GM21619 (cell line): ENCODE results near the gene PICALM.
"Not testable (repeated sequence)": the region's sequence is repeated elsewhere in the genome, so short reads cannot be mapped to it uniquely, and the experiment has no call there.

ENCODE experiments used
- ATAC-seq: cut with Tn5 transposase; IDR thresholded peaks from one replicate; pipeline ENCODE4 v1.9.1; 2021; ENCODE audit not compliant: unreplicated experiment

Gene PICALM

DNA sequence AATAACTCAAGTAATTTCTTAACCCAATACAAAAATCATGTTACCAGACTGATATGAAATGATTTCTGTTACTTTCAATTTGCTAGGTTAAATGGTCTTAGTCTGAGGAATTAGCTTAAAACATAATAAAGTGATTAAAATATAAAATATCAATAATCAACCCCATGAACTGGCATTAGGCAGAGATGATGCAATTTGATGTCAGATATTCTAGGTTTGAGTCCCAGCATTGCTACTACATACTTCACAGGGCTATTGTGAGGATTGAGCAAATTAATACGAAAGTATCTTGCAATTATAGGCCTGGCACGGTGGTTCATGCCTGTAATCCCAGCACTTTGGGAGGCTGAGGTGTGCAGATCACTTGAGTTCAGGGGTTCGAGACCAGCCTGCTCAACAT lies 66.5 kb downstream of the PICALM start:
- ATAC-seq, result no peak

DNA sequence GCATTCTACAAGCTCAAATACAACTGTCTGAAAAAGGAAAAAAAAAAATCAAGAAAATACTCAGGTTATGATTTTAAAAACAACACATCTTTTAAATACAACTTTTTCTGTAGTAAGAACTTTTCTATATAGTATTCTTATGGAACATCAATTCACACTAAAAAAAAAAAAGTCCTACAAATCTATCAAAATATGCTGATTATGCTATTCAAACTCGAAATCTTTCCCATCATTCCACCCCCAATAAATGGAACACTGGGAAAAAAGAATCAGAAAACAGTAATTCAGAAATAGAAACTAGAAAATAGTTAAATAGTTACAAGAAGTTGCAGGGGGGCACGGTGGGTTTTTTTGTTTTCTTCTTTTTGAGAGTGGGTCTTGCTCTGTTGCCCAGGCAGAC lies 77.4 kb downstream of the PICALM start:
- ATAC-seq, result no peak

DNA sequence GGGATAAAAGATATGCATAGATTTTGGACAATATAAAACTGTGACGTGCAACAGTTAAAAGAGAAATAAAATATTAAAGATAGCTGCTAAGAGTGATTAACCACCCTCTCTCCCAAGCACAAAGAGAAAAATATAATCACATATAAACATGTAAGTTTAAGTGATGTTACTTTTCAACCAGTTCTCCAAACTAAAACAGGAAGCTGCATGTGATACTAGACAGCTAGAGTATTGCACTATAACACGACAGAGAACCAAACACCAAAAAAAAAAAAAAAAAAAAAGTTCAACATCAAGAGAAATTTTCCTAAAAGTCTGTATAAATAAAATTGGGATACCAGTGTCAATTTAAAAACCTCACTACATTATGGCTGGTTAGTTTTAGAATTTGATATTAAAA lies 79.1 kb downstream of the PICALM start:
- ATAC-seq, result no peak

DNA sequence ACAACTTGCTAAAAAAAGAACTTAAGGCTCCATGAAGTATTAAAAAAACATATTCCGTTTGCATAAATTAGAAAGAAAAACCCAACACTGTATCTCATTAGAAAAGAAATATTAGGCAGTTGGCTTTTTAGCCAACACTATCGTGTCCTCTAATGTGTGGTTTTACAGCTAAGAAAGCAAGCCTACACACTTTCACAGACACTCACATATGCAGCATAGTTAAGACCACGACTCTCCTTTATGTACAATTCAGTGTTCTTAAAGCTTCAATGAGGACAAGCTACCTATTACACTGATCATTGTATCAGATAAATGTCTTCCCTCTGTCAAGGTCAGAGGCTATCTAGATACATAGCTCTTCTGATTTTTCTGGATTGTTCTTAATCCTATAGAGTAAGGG lies 80.1 kb downstream of the PICALM start:
- ATAC-seq, result no peak

DNA sequence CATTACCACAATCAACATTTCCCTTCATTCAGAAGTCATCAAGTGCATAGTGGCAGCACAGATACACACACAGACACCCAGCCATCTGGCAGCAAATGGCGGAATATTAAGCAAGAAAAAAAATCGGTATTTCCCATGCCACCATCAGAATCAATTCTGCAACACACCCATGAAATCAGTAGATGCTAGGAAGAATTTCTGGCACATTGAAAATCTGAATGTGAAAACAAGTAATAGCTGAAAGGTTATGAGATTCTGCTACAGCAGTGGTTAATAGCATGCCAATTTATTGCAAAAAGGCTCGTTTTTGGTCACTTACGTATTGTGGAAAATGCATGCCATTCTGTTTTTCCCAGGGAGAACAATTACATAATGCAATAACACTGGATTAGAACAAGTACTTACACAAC lies 91.1 kb downstream of the PICALM start:
- no peak for ATAC-seq

DNA sequence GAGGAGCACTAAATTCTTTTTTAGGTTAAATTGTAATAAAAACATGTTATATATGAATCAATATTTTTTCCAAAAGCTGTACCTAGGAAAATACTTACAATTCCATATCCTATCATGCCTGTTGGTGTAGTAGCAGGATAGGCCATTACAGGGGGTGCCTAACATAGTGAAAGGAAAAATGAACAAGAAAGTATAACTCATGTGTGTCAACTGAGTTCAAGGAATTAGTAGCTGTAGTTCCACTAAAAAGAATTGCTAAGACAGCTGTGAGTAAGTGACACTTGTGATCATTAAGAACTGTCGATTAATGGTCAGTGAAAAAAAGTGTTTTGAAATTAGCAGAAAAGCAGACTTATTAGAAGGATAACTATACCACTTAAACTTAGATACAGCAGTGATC lies 92.4 kb downstream of the PICALM start:
- ATAC-seq, result no peak

DNA sequence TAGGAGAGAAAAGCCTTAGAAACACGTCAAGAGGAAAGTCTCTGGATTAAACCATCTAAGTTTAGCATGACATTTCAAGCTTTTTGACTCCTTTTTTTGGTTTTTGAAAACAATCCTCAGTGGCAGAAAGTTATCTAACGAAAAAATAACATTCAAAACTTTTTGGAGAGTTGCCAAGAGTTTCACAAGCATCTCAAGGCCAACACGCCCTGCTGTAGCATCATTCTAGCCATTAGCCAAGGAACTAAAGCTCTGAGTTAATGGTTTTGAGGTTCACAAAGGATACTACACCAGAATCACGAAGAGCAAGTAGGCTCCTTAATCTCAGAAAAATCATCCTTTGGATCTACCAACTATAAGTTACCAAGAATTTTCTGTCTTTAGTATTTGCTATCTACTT lies 94.8 kb downstream of the PICALM start:
- no peak for ATAC-seq

DNA sequence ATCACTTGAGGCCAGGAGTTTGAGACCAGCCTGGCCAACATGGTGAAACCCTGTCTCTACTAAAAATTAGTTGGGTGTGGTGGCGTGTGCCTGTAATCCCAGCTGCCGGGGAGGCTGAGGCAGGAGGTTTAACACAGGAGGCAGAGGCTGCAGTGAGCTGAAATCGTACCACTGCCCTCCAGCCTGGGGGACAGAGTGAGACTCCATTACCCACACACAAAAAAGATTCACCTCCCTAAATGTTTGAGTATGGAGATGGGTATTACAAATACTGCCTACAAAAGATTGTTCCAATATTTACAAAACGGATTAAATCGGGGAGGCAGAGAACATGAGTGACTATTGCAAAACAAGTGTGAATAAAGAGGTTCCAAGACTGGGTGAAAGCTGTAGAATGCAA lies 98.3 kb downstream of the PICALM start:
- ATAC-seq, result no peak

DNA sequence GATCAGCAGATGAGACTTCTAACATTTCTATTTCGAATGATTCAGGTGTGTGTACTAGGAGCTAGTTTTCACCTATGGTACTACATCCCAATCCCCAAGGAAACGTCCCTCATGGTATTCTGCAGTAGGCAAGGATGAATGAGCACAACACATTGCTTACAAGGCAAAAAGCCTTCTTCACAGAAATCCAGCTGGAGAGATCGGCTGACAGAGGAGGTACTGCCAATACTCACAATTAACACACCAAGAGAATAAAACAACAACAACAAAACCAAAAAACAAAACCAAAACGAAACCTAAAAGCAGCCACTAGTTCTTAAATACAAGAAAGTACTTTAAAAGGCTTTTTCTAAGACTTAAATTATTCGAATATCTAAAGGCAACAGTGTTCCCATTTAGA lies 101.4 kb downstream of the PICALM start:
- ATAC-seq, result no peak

DNA sequence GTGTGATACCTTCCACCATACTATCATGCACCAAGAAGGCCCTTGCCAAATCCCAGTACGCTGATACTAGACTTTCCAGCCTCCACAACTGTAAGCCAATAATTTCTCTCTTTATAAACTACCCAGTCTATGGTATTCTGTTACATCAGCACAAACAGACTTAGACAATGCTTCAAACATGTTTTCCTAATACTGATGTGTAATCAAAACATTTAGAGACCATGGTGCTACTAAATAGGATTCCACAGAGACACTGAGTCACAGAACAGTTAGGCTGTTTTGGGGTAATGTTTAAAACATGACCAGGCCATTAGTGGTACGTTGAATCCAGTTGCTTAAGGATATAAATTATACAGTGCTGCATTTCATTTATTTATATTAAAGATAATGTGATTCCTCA lies 103.7 kb downstream of the PICALM start:
- ATAC-seq, result no peak

DNA sequence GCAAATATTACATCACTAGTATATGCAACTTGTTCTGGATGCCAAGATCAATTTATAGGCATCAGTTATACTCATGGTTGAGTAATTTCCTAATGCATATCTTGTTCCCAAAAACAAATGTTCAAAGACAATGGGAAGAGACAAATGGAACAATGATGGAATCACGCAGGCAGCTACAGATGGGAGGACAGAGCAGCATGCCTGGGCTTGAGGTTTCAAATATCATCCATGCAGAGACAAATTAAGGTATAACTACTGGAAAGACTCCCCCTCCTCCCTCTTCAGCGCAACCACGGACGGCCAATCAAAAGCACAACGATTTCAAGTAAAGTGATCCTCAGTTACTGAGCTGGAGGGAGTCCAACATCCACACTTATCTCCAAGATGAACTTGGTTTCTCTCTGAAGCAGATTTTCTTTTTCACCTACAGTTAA lies 106.9 kb downstream of the PICALM start:
- no peak for ATAC-seq

DNA sequence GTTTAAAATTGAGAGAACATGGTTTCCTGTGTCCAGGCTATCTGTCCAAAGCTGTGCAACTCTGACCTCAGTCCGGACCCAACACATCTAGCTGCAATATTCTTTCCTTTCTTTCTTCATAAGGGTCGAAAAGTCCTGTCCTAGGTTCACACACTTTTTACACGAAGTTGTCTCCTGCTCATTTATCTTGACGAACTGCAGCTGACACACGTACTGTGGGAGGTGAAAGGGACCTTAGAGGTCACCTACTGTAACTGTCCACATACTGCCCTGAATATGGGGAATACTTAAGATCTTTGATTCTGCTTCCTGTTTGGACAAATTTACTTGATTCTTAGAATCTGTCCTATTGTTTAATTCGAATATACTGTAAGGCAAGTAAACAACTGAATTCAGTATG lies 107.8 kb downstream of the PICALM start:
- no peak for ATAC-seq

DNA sequence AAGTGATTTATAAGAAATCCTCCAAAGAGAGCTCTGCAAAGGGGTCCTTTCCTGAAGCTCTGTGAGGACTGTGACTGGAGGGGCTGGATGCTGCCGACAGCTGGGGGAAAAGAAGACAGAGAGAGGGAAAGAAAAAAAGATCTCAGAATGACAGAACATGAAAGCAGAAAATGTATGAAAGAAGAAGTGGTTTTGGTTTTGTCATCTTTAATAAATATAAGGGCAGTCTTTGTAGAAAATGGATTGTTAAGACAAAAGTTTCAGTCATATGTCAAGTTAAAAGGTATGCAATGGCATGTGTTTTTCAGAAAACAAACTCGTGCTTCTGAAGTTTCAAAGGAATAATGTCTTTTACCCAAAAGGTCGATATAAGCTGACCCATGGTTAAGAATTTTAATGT lies 108.2 kb downstream of the PICALM start:
- ATAC-seq, result no peak

DNA sequence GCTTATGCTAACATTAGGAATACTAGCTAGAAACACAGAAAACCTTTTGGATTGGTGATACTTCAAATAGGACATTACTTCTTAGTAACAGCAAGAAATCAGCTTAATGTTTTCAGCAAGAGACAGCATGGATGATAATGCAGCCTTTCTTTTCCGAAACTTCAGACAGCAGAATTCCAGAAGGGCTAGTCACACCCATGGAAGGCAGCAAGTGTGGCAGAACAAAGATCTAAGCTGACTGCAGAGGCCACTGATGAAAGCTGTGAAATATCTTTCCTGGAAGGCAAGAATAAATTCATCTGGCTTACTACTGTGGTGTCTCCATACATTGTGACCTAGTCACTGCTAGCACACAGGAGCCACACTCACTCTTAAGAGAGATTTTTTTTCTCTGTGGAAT lies 113.4 kb downstream of the PICALM start:
- ATAC-seq, result no peak

DNA sequence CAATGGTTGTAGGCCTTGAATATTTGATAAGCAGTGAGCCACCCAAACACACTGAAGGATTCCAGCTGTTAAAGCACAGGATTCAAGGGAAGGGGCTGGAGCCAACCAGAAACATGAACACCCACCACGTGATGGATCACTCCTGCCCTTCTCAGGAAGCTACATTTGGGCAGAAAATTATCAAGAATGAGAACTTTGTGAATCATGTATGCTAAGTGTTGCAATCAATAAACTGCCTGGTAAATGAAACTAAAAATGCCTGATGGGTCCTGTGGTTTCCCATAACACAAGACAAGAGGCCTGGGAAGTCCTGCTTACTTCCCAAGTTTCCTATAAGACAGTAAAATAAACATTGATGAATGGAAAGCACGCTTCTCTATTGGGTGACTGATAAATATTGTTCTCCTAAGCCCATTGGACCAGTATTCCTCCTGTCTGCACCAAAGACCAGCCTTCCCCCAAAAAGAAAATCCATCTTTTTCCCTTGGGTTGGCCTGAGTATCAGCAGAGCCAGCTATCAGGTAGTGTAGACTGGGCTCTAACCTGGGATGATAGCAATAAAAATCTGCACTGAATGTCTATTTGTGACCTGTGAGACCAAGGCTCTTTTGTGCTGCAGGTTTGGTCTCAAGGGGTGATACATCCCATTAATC lies 115.3 kb downstream of the PICALM start:
- ATAC-seq, result no peak

DNA sequence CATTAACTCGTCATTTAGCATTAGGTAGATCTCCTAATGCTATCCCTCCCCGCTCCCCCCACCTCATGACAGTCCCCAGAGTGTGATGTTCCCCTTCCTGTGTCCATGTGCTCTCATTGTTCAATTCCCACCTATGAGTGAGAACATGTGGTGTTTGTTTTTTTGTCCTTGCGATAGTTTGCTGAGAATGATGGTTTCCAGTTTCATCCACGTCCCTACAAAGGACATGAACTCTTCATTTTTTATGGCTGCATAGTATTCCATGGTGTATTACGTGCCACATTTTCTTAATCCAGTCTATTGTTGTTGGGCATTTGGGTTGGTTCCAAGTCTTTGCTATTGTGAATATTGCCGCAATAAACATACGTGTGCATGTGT lies 116.8 kb downstream of the PICALM start:
- ATAC-seq, result not testable (repeated sequence)

DNA sequence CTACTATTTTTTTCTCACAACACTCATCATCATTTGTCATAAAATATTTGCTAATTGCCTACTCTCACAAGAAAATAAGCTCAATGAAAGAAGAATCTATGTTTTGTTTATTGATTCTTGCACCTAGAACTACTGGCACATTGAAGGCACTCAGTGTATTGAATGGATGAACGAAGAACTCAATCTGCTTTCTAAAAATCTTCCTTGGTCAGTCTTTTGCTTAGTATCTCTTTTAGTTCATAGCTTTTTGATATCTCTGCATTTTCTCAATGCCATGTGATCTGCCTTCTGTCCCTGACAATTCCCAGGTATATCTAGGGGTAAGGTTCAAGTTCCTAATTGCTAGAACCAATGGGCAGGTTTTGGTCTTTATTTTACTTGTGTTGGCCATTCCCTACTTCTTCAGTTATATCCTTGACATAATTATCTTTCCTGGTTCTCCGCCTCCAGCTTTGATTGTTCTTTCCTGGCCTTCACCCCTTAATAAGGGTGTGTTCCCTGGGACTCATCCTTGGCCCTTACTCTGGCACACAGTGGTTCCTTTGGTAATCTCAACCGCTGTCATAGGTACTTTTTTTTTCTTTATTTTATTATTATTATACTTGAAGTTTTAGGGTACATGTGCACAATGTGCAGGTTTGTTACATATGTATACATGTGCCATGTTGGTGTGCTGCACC lies 117.3 kb downstream of the PICALM start:
- no peak for ATAC-seq

DNA sequence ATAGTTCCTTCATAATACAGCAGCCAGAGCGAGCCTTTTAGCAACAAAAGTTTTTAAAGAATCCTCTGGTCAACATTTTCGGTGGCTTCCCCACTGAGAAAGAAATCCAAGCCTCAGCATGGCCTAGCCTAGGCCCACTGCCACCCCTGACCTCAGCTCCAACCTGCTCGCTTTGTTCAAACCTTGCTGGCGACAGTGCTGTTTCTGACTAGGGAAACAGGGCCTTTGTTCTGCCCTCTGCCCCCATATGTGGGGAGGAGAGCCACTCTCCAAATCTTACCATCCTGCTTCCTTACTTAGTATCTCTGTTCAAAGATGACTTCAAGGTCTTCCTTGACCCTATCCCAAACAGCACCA lies 117.9 kb downstream of the PICALM start:
- no peak for ATAC-seq

DNA sequence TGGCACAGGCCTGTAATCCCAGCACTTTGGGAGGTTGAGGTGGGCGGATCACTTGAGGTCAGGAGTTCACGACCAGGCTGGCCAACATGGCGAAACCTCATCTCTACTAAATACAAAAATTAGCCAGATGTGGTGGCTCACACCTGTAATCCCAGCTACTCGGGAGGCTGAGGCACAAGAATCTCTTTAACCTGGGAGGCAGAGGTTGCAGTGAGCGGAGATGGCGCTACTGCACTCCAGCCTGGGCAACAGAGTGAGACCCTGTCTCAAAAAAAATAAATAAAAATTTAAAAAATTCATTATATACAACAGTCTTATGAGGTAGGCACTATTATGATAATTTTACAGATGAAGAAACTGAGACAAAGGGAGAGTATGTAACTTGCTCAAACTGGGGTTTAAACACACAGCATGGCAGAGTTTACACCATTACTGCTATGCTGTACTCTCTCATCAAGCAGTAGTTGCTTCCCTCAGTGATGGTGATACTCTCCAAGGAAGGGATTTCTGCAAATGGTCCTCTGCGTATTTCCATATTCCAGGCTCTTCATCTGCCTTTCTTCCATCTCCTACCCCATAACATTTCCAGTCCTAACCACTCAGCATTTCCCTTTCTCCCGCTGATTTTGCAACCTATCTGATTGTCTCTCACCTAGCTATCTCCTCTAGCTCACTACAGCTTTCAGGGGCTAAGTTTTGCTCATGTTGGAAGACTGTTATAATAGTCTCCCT lies 118.4 kb downstream of the PICALM start:
- no peak for ATAC-seq

DNA sequence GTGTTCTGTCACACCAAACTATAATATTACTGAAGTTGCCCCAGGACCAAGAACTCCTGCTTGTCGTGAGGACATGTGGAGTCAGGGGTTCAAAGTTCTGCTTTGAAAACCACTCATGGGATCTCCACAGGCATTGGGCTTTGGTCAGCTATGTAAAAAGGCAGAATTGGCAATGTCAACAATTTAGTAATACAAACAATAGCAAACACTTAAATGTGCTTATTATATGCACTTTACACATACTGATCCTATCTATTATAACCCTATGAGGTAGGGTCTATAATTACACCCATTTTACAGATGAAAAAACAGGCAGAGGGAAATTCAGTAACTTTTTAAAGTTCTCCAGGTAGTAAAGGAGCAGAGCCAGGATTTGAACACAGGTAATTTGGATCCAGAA lies 119.1 kb downstream of the PICALM start:
- no peak for ATAC-seq

DNA sequence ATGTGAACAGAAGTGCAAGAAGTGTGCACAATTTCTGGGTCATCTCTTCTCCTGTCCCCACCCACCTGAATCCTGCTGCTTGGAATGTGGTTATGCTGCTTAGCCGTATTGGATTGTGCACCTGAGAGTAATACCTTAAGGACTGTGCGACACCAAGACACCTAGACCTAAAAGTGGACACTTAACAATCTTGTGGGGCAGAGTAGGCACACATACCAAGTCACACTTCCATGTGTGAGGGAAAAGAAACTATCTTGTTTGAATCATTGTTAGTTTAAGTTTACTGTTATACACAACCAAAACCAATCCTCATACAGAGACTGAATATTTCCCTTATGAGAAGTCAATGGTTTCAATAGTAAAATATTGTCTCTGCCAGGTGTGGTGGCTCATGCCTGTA lies 120.0 kb downstream of the PICALM start:
- peak; percentile 32 for ATAC-seq
